Activated CD8-positive, alpha-beta T cell treated with anti-CD3 and anti-CD28 coated beads, Interleukin-2, amount 10 ng/mL, durations not matched to agents 7 days and 5 days (primary cell): Measurements from ENCODE around the gene L3MBTL4. TPM values are rescaled to one million over a fixed set of nuclear protein-coding genes. Genes with fewer than 3 reads are reported as not detected.

Experiments
- ATAC-seq: fragments of 150-1000 bp; cut with Tn5 transposase; one replicate; pipeline ENCODE4 v1.10.0; 2021; ENCODE audit warnings: moderate library complexity
- CTCF ChIA-PET: fragments of 350-600 bp; sonication (Branson Sonifier 250); formaldehyde crosslinking; loops from one replicate; lab custom pipeline; 2021; ENCODE audit warnings: antibody characterized with exemption; lab: Charles Lee
- POLR2A ChIA-PET: fragments of 350-600 bp; sonication (Branson Sonifier 250); formaldehyde crosslinking; loops from one replicate; lab custom pipeline; 2021; ENCODE audit warnings: antibody characterized with exemption; lab: Charles Lee
- DNase-seq: peaks from one replicate; pipeline ENCODE4 v3.0.0-alpha.2; 2020
- H3K27ac Mint-ChIP-seq: one replicate; pipeline ENCODE4 v1.8.0; 2021; ENCODE audit warnings: mild to moderate bottlenecking, mixed read lengths
- H3K27me3 Mint-ChIP-seq: one replicate; pipeline ENCODE4 v1.8.0; 2021; ENCODE audit warnings: low read depth, mixed read lengths
- H3K36me3 Mint-ChIP-seq: one replicate; pipeline ENCODE4 v1.8.0; 2021; ENCODE audit warnings: low read depth, mixed read lengths
- H3K4me1 Mint-ChIP-seq: one replicate; pipeline ENCODE4 v1.8.0; 2021; ENCODE audit warnings: low read depth, mixed read lengths
- H3K4me3 Mint-ChIP-seq: one replicate; pipeline ENCODE4 v1.8.0; 2021; ENCODE audit warnings: mild to moderate bottlenecking, mixed read lengths
- H3K9me3 Mint-ChIP-seq: one replicate; pipeline ENCODE4 v1.8.0; 2022; ENCODE audit warnings: mixed read lengths; ENCODE audit not compliant: insufficient read depth
- total RNA-seq, 2 experiments: library from RNA; stranded (reverse); gene quantifications; one replicate each; pipeline ENCODE4 v1.2.3, GENCODE V29; 2021

Gene L3MBTL4
- total RNA-seq, 2 experiments from 2014 or later: not detected

GRCh38 chr18:6255886-6256285 lies 158.8 kb downstream of the L3MBTL4 start:
- Mint-ChIP-seq H3K27me3 (no peaks in the 10 kb centered on the region), H3K4me1 (no peaks in the 10 kb centered on the region), H3K27ac (no peak overlapping the region), H3K36me3 (no peaks in the 10 kb centered on the region), H3K4me3 (no peak overlapping the region), H3K9me3 (peaks cover 11% of the 10 kb centered on the region)
- ChIA-PET CTCF (no interaction called here), POLR2A (no interaction called here)
- no peak for ATAC-seq
- no peak for DNase-seq

GRCh38 chr18:6255116-6255705 lies 159.5 kb downstream of the L3MBTL4 start:
- no peak for ATAC-seq
- H3K9me3 Mint-ChIP-seq: peaks cover 11% of the 10 kb centered on the region
- POLR2A ChIA-PET: no interaction called here
- no peaks in the 10 kb centered on the region for H3K27me3 Mint-ChIP-seq
- no peaks in the 10 kb centered on the region for H3K36me3 Mint-ChIP-seq
- H3K27ac Mint-ChIP-seq: no peak overlapping the region
- H3K4me1 Mint-ChIP-seq: no peaks in the 10 kb centered on the region
- no peak for DNase-seq
- H3K4me3 Mint-ChIP-seq: no peak overlapping the region
- CTCF ChIA-PET: no interaction called here

GRCh38 chr18:6254456-6254855 lies 160.3 kb downstream of the L3MBTL4 start:
- POLR2A ChIA-PET: no interaction called here
- no peaks in the 10 kb centered on the region for H3K27me3 Mint-ChIP-seq
- CTCF ChIA-PET: no interaction called here
- no peaks in the 10 kb centered on the region for H3K36me3 Mint-ChIP-seq
- H3K4me3 Mint-ChIP-seq: no peak overlapping the region
- DNase-seq (no peak), ATAC-seq (no peak)
- H3K9me3 Mint-ChIP-seq: peaks cover 7% of the 10 kb centered on the region
- H3K4me1 Mint-ChIP-seq: no peaks in the 10 kb centered on the region
- no peak overlapping the region for H3K27ac Mint-ChIP-seq

GRCh38 chr18:6251084-6251483 lies 163.6 kb downstream of the L3MBTL4 start:
- H3K4me1 Mint-ChIP-seq: no peaks in the 10 kb centered on the region
- no peak overlapping the region for H3K27ac Mint-ChIP-seq
- H3K9me3 Mint-ChIP-seq: peaks cover 2% of the 10 kb centered on the region
- no peak overlapping the region for H3K4me3 Mint-ChIP-seq
- no peaks in the 10 kb centered on the region for H3K36me3 Mint-ChIP-seq
- DNase-seq (no peak), ATAC-seq (no peak)
- no peaks in the 10 kb centered on the region for H3K27me3 Mint-ChIP-seq
- ChIA-PET POLR2A (no interaction called here), CTCF (no interaction called here)

- ChIA-PET CTCF (no interaction called here), POLR2A (no interaction called here)
- Mint-ChIP-seq H3K9me3 (no peaks in the 10 kb centered on the region), H3K4me1 (no peaks in the 10 kb centered on the region), H3K4me3 (no peak overlapping the region), H3K27ac (no peak overlapping the region), H3K36me3 (no peaks in the 10 kb centered on the region), H3K27me3 (no peaks in the 10 kb centered on the region)
- ATAC-seq: no peak
- DNase-seq: no peak
Observed at GRCh38 chr18:6249788-6250187, 164.9 kb downstream of the L3MBTL4 start.

GRCh38 chr18:6249170-6249569 lies 165.5 kb downstream of the L3MBTL4 start:
- ChIA-PET POLR2A (no interaction called here), CTCF (no interaction called here)
- H3K27ac Mint-ChIP-seq: no peak overlapping the region
- H3K4me1 Mint-ChIP-seq: no peaks in the 10 kb centered on the region
- no peak overlapping the region for H3K4me3 Mint-ChIP-seq
- no peaks in the 10 kb centered on the region for H3K27me3 Mint-ChIP-seq
- ATAC-seq (no peak), DNase-seq (no peak)
- H3K36me3 Mint-ChIP-seq: no peaks in the 10 kb centered on the region
- H3K9me3 Mint-ChIP-seq: no peaks in the 10 kb centered on the region

GRCh38 chr18:6248017-6248416 lies 166.7 kb downstream of the L3MBTL4 start:
- Mint-ChIP-seq H3K27ac (no peak overlapping the region), H3K4me3 (no peak overlapping the region), H3K9me3 (no peaks in the 10 kb centered on the region), H3K4me1 (no peaks in the 10 kb centered on the region), H3K36me3 (no peaks in the 10 kb centered on the region), H3K27me3 (no peaks in the 10 kb centered on the region)
- ATAC-seq (no peak), DNase-seq (no peak)
- POLR2A ChIA-PET: no interaction called here
- CTCF ChIA-PET: no interaction called here

- no peak overlapping the region for H3K27ac Mint-ChIP-seq
- no peaks in the 10 kb centered on the region for H3K9me3 Mint-ChIP-seq
- DNase-seq (no peak), ATAC-seq (no peak)
- POLR2A ChIA-PET: no interaction called here
- H3K36me3 Mint-ChIP-seq: no peaks in the 10 kb centered on the region
- no peaks in the 10 kb centered on the region for H3K4me1 Mint-ChIP-seq
- CTCF ChIA-PET: no interaction called here
- H3K4me3 Mint-ChIP-seq: no peak overlapping the region
- no peaks in the 10 kb centered on the region for H3K27me3 Mint-ChIP-seq
Observed at GRCh38 chr18:6242004-6242403, 172.7 kb downstream of the L3MBTL4 start.

GRCh38 chr18:6239716-6240115 lies 175.0 kb downstream of the L3MBTL4 start:
- no peaks in the 10 kb centered on the region for H3K4me1 Mint-ChIP-seq
- H3K27me3 Mint-ChIP-seq: no peaks in the 10 kb centered on the region
- CTCF ChIA-PET: no interaction called here
- ATAC-seq (no peak), DNase-seq (no peak)
- H3K36me3 Mint-ChIP-seq: no peaks in the 10 kb centered on the region
- no peaks in the 10 kb centered on the region for H3K9me3 Mint-ChIP-seq
- POLR2A ChIA-PET: no interaction called here
- H3K27ac Mint-ChIP-seq: no peak overlapping the region
- no peak overlapping the region for H3K4me3 Mint-ChIP-seq

- Mint-ChIP-seq H3K27ac (no peak overlapping the region), H3K4me1 (no peaks in the 10 kb centered on the region)
- POLR2A ChIA-PET: no interaction called here
Observed at GRCh38 chr18:6236258-6236657, 178.5 kb downstream of the L3MBTL4 start.

GRCh38 chr18:6222271-6222670 lies 192.4 kb downstream of the L3MBTL4 start:
- Mint-ChIP-seq H3K27me3 (no peaks in the 10 kb centered on the region), H3K9me3 (peaks cover 3% of the 10 kb centered on the region), H3K4me3 (no peak overlapping the region), H3K36me3 (no peaks in the 10 kb centered on the region), H3K27ac (no peak overlapping the region), H3K4me1 (no peaks in the 10 kb centered on the region)
- no peak for DNase-seq
- CTCF ChIA-PET: no interaction called here
- POLR2A ChIA-PET: no interaction called here
- ATAC-seq: no peak

More at GRCh38 chr18:6236258-6236657, 178.5 kb downstream of the L3MBTL4 start:
- DNase-seq: no peak
- no peak for ATAC-seq
- H3K9me3 Mint-ChIP-seq: no peaks in the 10 kb centered on the region
- H3K4me3 Mint-ChIP-seq: no peak overlapping the region
- no peaks in the 10 kb centered on the region for H3K27me3 Mint-ChIP-seq
- CTCF ChIA-PET: no interaction called here
- H3K36me3 Mint-ChIP-seq: no peaks in the 10 kb centered on the region

- ChIA-PET CTCF (no interaction called here), POLR2A (no interaction called here)
- no peak for ATAC-seq
- DNase-seq: no peak
- H3K4me1 Mint-ChIP-seq: no peaks in the 10 kb centered on the region
- no peaks in the 10 kb centered on the region for H3K27me3 Mint-ChIP-seq
- H3K27ac Mint-ChIP-seq: no peak overlapping the region
- no peak overlapping the region for H3K4me3 Mint-ChIP-seq
- no peaks in the 10 kb centered on the region for H3K36me3 Mint-ChIP-seq
- peaks cover 3% of the 10 kb centered on the region for H3K9me3 Mint-ChIP-seq
Observed at GRCh38 chr18:6221602-6222014, 193.1 kb downstream of the L3MBTL4 start.

- CTCF ChIA-PET: no interaction called here
Observed at GRCh38 chr18:6220129-6220528, 194.6 kb downstream of the L3MBTL4 start.

More at GRCh38 chr18:6220129-6220528, 194.6 kb downstream of the L3MBTL4 start:
- no peak for DNase-seq
- ATAC-seq: no peak
- Mint-ChIP-seq H3K27ac (no peak overlapping the region), H3K27me3 (no peaks in the 10 kb centered on the region), H3K9me3 (peaks cover 1% of the 10 kb centered on the region), H3K36me3 (no peaks in the 10 kb centered on the region), H3K4me1 (no peaks in the 10 kb centered on the region), H3K4me3 (no peak overlapping the region)
- POLR2A ChIA-PET: no interaction called here
